Adrenal gland (tissue), 12 donors: ENCODE results near the gene ZNF576. TPM values are rescaled to one million over a fixed set of nuclear protein-coding genes. Genes with fewer than 3 reads are reported as not detected.

Experiments
- DNase-seq, 7 donors: peaks; one replicate each; pipeline ENCODE4 v3.0.0-alpha.2; 2019 to 2020
- H3K27ac ChIP-seq, 5 donors: fragments of 200-600 bp; sonication (generic) in 4 of 5; 1 replicate in 3 of 5; 2 replicates in 2 of 5; pipeline versions ENCODE4 v1.5.1 to v1.8.0; 2016 to 2020; ENCODE audit warnings: mild to moderate bottlenecking in 1 of 5
- H3K27me3 ChIP-seq: fragments of 200-600 bp; 2 replicates; pipeline ENCODE4 v1.8.0; 2021
- H3K36me3 ChIP-seq, 2 donors: fragments of 200-600 bp; replicated peaks in 1 of 2; 1 replicate in 1 of 2; 2 replicates in 1 of 2; pipeline versions ENCODE4 v1.5.1 to v1.8.0; 2018 to 2022
- H3K4me1 ChIP-seq, 2 donors: fragments of 200-600 bp; replicated peaks in 1 of 2; 1 replicate in 1 of 2; 2 replicates in 1 of 2; pipeline versions ENCODE4 v1.5.1 to v1.8.0; 2018 to 2021
- H3K4me3 ChIP-seq, 4 donors: fragments of 200-600 bp; sonication (generic) in 3 of 4; one replicate each; pipeline ENCODE4 v1.5.1; 2016 to 2018
- H3K9me3 ChIP-seq, 3 donors: fragments of 200-600 bp; sonication (generic) in 1 of 3; replicated peaks in 1 of 3; 1 replicate in 2 of 3; 2 replicates in 1 of 3; pipeline versions ENCODE4 v1.5.1 to v1.8.0; 2016 to 2021
- CTCF ChIP-seq, 6 experiments: fragments of 450-650 bp in 4 of 6; fragments of 200-600 bp in 2 of 6; sonication (generic) in 1 of 6; IDR thresholded peaks; 1 replicate in 5 of 6; 2 replicates in 1 of 6; pipeline versions ENCODE4 v1.5.1 to v1.8.0; 2016 to 2021; ENCODE audit warnings: antibody characterized with exemption in 6 of 6, mild to moderate bottlenecking in 2 of 6, moderate library complexity in 1 of 6
- POLR2A ChIP-seq, 2 donors: fragments of 450-650 bp; IDR thresholded peaks; one replicate each; pipeline ENCODE4 v1.6.1; 2017; ENCODE audit warnings: antibody characterized with exemption in 2 of 2, mild to moderate bottlenecking in 2 of 2, moderate library complexity in 1 of 2
- WGBS, 4 donors: extraction: QIAGEN DNeasy Blood & Tissue Kit in 2 of 4; methylation state at CpG; one replicate each; pipeline versions ENCODE4 v1.1.5 to v1.1.7; 2013 to 2017; 5-methylcytosine and 5-hydroxymethylcytosine counted together
- intact Hi-C, 2 donors: fragments of 100-400 bp; cut with DNase I; formaldehyde crosslinking; loops; one replicate each; pipeline versions ENCODE4 v1.14.1 to v1.15.0; 2022 to 2023
- polyA plus RNA-seq, 3 donors: library from polyadenylated mRNA; stranded (reverse); fragments of 200-250 nt in 2 of 3; fragments of 350-450 nt in 1 of 3; fragmentation: Illumina TruSeq in 1 of 3; extraction: RNeasy Lipid Tissue Mini Kit (QIAGEN cat#74804) in 1 of 3; gene quantifications; one replicate each; pipeline ENCODE4 v1.2.3, GENCODE V29; 2013 to 2014
- total RNA-seq, 9 donors: library from RNA; depleted of rRNA in 4 of 9; stranded (reverse); fragments of >200 nt in 4 of 9; fragments of 120-200 nt in 1 of 9; fragmentation: NEBNext Ultra II Directional in 1 of 9; extraction: Animal tissue kit (Norgen Biotek cat#: 25700) in 1 of 9; gene quantifications; one replicate each; pipeline versions ENCODE4 v1.1.0 to v1.2.4, GENCODE V29; 2013 to 2023
- donor health status: healthy with polysubstance abuse.
- donor health status: Bipolar disorder and iron deficiency.
- donor health status: DM: yes; HTN: yes; CAD: no.
- donor health status: DM: no; HTN: no; CAD: no.
- donor health status: DM: no; HTN: no; CAD: no.
- donor health status: DM: yes; HTN: yes; CAD: no.

Gene ZNF576
- total and polyA plus RNA-seq, 12 donors: 9.8 to 114 (median 21.0) TPM

DNA sequence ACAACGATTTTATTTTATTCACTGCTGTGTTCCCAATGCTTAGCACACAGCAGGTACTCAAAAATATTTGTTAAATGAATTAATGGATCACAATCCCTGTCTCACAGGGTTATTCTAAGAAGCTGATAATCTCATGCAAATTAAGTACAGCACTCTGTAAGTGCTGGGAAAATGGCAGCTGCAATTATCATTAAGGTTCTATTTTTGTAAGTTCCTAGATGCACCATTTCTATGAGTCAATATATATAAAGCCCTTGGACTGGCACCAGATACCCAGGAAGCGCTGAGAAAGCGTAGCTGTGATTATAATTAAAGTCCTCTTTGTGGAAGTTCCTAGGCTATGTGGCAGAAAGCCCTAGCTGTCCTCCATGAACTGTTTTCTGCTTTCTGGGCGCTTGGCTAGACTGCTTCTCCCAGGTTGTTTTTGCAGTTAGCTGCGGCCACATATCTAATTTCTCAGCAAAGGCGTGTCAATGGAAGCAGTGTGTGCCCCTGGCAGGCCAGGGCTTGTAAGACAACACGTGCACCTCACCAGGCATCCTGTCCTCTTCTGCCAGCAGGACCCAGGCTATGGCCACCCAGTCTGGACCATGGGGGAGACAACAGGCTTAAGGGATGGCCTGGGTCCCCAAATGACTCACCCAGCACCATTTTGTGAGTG lies 10.3 kb downstream of the ZNF576 start:
- intact Hi-C loops: loop anchor here in 1 of 2 donors (10.0 kb wide), 1 partner anchor 48 kb away; no protein-coding TSS in a partner anchor
- WGBS, 4 donors: 92 to 97% (median 94%) methylated on average over 7 of the region's 7 CpGs
- Histone ChIP-seq H3K27ac (no peak overlapping the region), H3K36me3 (peaks cover 0 to 17% of the 10 kb centered on the region in 2 donors), H3K4me3 (no peak overlapping the region), H3K9me3 (no peaks in the 10 kb centered on the region), H3K4me1 (no peaks in the 10 kb centered on the region), H3K27me3 (no peaks in the 10 kb centered on the region)
- TF ChIP-seq CTCF (IDR thresholded peaks at IDR 0.05) (no peak), POLR2A (IDR thresholded peaks at IDR 0.05) (no peak)
- no peak for DNase-seq

DNA sequence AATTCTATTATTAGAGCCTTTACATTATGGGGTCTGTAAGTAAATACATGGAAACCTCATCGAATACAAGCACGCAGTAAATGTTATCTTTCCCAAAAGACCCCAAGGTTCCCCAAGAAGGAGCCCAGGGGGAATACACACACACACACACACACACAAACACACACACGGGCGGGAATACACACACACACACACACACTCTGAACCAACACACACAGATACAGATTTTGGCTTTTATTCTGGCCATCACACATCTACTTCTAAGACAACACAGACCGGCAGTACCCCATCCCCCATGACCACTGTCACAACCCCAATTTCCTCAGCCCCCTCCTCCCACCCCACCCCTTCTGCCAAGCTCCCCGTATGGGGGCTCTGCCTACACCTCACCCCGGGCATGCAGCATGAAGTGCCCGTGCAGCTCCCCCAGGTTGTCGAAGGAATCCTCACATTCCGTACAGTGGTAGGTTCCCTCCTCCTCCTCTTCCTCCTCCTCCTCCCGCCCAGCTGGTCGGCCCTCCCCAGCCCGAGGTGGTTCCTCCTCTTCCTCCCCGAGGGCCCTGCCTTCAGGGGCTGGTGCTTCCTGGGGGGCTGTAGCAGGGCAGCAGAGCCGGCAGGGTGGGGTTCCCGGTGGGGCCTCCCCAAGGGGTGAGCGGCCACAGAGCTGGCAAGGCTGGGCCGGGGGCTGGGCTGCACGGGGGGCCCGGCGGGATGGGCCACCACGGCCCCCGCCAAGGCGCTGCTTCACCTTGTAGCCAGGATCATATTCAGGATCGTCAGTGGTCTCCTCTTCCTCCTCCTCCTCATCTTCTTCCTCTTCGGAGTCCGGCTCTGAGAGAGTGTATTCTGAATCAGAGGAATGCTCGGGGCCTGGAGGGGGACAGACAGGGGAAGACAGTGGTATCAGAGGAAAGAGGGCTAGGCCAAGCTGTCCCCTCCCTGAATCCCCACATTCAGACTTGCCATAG lies 11.1 kb downstream of the ZNF576 start:
- no peak for DNase-seq
- Histone ChIP-seq H3K27ac (no peak overlapping the region), H3K4me3 (no peak overlapping the region), H3K36me3 (peaks cover 0 to 19% of the 10 kb centered on the region in 2 donors), H3K9me3 (no peaks in the 10 kb centered on the region), H3K4me1 (no peaks in the 10 kb centered on the region), H3K27me3 (no peaks in the 10 kb centered on the region)
- 76 to 83% (median 80%) methylated on average over 18 to 28 of the region's 28 CpGs for WGBS, 4 donors
- intact Hi-C loops: loop anchor here in 1 of 2 donors (10.0 kb wide), 1 partner anchor 47 kb away; no protein-coding TSS in a partner anchor
- TF ChIP-seq POLR2A (IDR thresholded peaks at IDR 0.05): no peak
- no peak for TF ChIP-seq CTCF (IDR thresholded peaks at IDR 0.05)

- 88 to 94% (median 90%) methylated on average over 7 of the region's 7 CpGs for WGBS, 4 donors
- intact Hi-C loops: loop anchor here in 1 of 2 donors (10.0 kb wide), 1 partner anchor 45 kb away; no protein-coding TSS in a partner anchor
- TF ChIP-seq CTCF (IDR thresholded peaks at IDR 0.05) (no peak), POLR2A (IDR thresholded peaks at IDR 0.05) (no peak)
- Histone ChIP-seq H3K27ac (no peak overlapping the region), H3K4me3 (no peak overlapping the region), H3K9me3 (no peaks in the 10 kb centered on the region), H3K4me1 (no peaks in the 10 kb centered on the region), H3K27me3 (no peaks in the 10 kb centered on the region), H3K36me3 (peaks cover 0 to 22% of the 10 kb centered on the region in 2 donors)
- no peak for DNase-seq
Observed at GRCh38 chr19:43609872-43610271, 13.5 kb downstream of the ZNF576 start.

GRCh38 chr19:43610493-43610892 lies 14.1 kb downstream of the ZNF576 start:
- intact Hi-C loops: no loop called here
- Histone ChIP-seq H3K36me3 (peaks cover 0 to 22% of the 10 kb centered on the region in 2 donors), H3K9me3 (no peaks in the 10 kb centered on the region), H3K27me3 (no peaks in the 10 kb centered on the region), H3K27ac (peak overlapping the region in 1 of 5 donors; percentile 12), H3K4me1 (peaks cover 2 to 6% of the 10 kb centered on the region in 2 donors), H3K4me3 (no peak overlapping the region)
- DNase-seq: no peak
- 55 to 69% (median 62%) methylated on average over 3 of the region's 3 CpGs for WGBS, 4 donors
- TF ChIP-seq POLR2A (IDR thresholded peaks at IDR 0.05): no peak
- no peak for TF ChIP-seq CTCF (IDR thresholded peaks at IDR 0.05)
